Right cardiac atrium (tissue), 5 donors: Measurements from ENCODE around the gene PBX2. TPM values are rescaled to one million over a fixed set of nuclear protein-coding genes. Genes with fewer than 3 reads are reported as not detected.
A peak's percentile ranks its signal among the peaks of the same experiment; 100 is the strongest.
"Not testable (repeated sequence)": the region's sequence is repeated elsewhere in the genome, so short reads cannot be mapped to it uniquely, and the experiment has no call there.

ENCODE experiments used
- ATAC-seq, 2 donors: fragments of 200-7000 bp; cut with Tn5 transposase; one replicate each; pipeline versions ENCODE4 v1.8.0 to v1.9.1; 2020; ENCODE audit warnings: moderate library complexity in 2 of 2, mild to moderate bottlenecking in 1 of 2
- DNase-seq, 3 donors: peaks; one replicate each; pipeline ENCODE4 v3.0.0-alpha.2; 2020
- H3K27ac ChIP-seq: one replicate; pipeline ENCODE4 v1.5.1; 2013; ENCODE audit warnings: mild to moderate bottlenecking, low read length, control low read depth, moderate library complexity
- H3K27me3 ChIP-seq: one replicate; pipeline ENCODE4 v1.6.1; 2013; ENCODE audit not compliant: control insufficient read depth, insufficient read depth
- H3K4me1 ChIP-seq: one replicate; pipeline ENCODE4 v1.6.1; 2013; ENCODE audit warnings: low read length; ENCODE audit not compliant: control insufficient read depth, insufficient read depth
- H3K4me3 ChIP-seq: one replicate; pipeline ENCODE4 v1.5.1; 2013; ENCODE audit warnings: low read length, control low read depth
- H3K9me3 ChIP-seq: one replicate; pipeline ENCODE4 v1.6.1; 2013; ENCODE audit warnings: low read length; ENCODE audit not compliant: control insufficient read depth
- WGBS: extraction: QIAGEN DNeasy Blood & Tissue Kit; methylation state at CpG from one replicate; pipeline ENCODE4 v1.1.7; 2013; 5-methylcytosine and 5-hydroxymethylcytosine counted together
- intact Hi-C, 4 donors: fragments of 100-400 bp; cut with DNase I; formaldehyde crosslinking; loops; one replicate each; pipeline versions ENCODE4 v1.11.0 to v1.14.0; 2022 to 2023
- polyA plus RNA-seq: library from polyadenylated mRNA; stranded (reverse); fragments of 200-250 nt; gene quantifications from one replicate; pipeline ENCODE4 v1.2.3, GENCODE V29; 2013
- total RNA-seq, 4 donors: library from RNA; stranded (reverse); fragmentation: NEBNext Ultra II Directional; extraction: Animal tissue kit (Norgen Biotek cat#: 25700); gene quantifications; one replicate each; pipeline ENCODE4 v1.2.1, GENCODE V29; 2021
- donor health status: healthy with polysubstance abuse.
- donor health status: DM: no; HTN: yes; CAD: no.
- donor health status: DM: no; HTN: no; CAD: no.
- donor health status: DM: no; HTN: yes; CAD: no; lungs with severe emphysema.
- donor health status: DM: yes; HTN: yes; CAD: no.

Gene PBX2
- total and polyA plus RNA-seq, 5 donors = 44.1 to 61.0 (median 49.6) TPM

DNA sequence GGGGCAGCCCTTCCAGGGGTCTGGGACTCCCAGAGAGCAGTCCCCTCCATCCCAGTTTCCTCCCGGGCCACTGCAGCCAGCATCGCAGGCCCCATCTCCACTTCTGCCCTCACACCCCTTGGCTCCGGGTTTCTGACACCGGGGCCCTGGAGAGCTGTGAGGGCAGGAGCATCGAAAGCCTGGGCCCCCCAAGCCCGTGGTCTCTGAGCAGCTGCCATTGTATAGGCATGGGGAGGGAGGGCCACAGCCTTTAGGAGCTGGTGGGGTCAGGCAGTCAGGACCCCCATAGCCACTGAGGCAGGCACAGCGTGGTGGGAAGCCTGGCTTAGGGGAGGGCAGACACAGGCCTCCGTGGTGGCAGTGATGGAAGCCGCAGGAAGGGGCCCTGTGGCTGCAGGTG is 12.2 kb upstream of the PBX2 start:
- no peak for ATAC-seq
- H3K27ac ChIP-seq = no peak overlapping the region
- intact Hi-C loops = no loop called here
- 86% methylated on average over 9 of the region's 9 CpGs for WGBS
- H3K4me3 ChIP-seq = no peak overlapping the region
- peaks cover under 1% of the 10 kb centered on the region for H3K4me1 ChIP-seq
- DNase-seq = peak in 1 of 3 donors; percentile 44
- no peaks in the 10 kb centered on the region for H3K9me3 ChIP-seq
- no peaks in the 10 kb centered on the region for H3K27me3 ChIP-seq

- Histone ChIP-seq H3K4me3 (no peak overlapping the region), H3K4me1 (peaks cover 2% of the 10 kb centered on the region), H3K27ac (no peak overlapping the region), H3K27me3 (no peaks in the 10 kb centered on the region), H3K9me3 (no peaks in the 10 kb centered on the region)
- intact Hi-C loops = no loop called here
- DNase-seq = no peak
- 90% methylated on average over 13 of the region's 13 CpGs for WGBS
- no peak for ATAC-seq
These were observed 10.9 kb upstream of the PBX2 start for GRCh38 chr6:32200711-32201475.

- Histone ChIP-seq H3K27ac (no peak overlapping the region), H3K4me1 (peaks cover 2% of the 10 kb centered on the region), H3K9me3 (no peaks in the 10 kb centered on the region), H3K27me3 (no peaks in the 10 kb centered on the region), H3K4me3 (no peak overlapping the region)
- no peak for ATAC-seq
- WGBS = 84% methylated on average over 17 of the region's 17 CpGs
- DNase-seq = peak in 1 of 3 donors; percentile 51
- intact Hi-C loops = loop anchor here in 1 of 4 donors (5.0 kb wide), 1 partner anchor 72 kb away; the partner anchor contains the start of gene ATF6B
These were observed 8.9 kb upstream of the PBX2 start for GRCh38 chr6:32198866-32199265.

DNA sequence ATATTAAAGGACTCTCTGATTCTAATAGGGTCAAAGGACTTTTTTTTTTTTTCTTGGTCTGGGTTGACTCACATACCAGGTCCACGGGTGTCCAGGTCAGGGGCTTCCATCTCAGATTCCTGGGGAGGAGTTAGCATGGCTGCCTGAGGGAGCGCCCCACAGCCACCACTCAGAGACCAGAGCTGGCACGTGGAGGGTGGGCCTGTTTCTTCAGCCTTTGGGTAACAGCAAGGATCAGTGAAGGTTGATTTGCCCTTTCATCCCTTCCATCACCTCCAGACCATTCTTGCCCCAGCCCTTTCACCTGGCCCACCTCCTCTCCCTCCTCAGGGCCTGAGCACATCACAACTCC is 8.3 kb upstream of the PBX2 start:
- 79% methylated on average over 3 of the region's 3 CpGs for WGBS
- peaks cover 2% of the 10 kb centered on the region for H3K4me1 ChIP-seq
- DNase-seq = no peak
- no peaks in the 10 kb centered on the region for H3K9me3 ChIP-seq
- intact Hi-C loops = loop anchor here in 1 of 4 donors (5.0 kb wide), 1 partner anchor 71 kb away; the partner anchor contains the start of gene ATF6B
- H3K27me3 ChIP-seq = no peaks in the 10 kb centered on the region
- H3K27ac ChIP-seq = no peak overlapping the region
- ATAC-seq = no peak
- H3K4me3 ChIP-seq = no peak overlapping the region

DNA sequence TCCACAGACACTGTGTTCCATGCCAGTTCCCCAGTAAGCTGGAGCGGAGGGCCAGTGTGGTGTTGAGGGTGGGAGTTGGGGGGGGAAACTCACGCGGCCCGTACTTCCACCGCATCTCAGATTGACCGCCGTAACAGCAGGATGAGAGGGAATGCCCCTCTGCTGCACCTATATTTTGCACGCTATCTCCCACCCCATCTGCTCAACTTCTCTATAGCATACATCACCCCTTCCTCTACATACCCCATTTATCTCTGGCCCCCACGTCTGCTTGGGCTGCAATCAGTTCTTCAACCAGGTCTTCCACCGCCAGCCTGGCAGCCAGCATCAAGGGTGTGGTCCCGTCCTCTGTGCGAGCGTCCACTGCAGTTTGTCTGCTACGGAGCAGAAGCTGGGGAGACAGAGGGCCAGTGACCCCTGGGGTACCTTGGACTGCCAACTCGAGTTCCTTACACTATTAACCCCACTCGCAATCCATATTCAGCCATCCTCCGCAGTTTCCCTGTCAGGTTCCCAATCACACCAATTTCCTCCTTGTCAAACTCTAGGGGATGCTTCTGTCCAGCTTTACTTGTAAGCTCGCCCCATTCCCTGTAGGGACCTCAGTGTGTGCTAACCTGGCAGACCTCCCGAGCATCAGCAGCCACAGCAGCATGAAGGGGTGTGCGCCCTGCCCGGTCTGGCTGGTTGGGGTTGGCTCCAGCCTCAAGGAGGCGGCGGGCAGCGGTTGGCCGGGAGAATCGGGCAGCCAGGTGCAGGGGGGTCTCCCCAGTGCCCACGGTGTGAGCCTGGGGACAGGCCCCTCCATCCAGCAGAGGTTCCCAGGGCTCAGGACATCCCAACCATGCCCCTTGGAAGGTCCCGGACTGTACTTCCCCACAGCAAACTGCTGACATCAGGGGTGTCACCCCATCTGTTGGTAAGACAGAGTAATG is 6.9 kb upstream of the PBX2 start:
- H3K4me3 ChIP-seq = peak overlapping the region; percentile 66

GRCh38 chr6:32195902-32196681 is 6.1 kb upstream of the PBX2 start:
- peak; percentile 98 for DNase-seq
- WGBS = under 1% methylated on average over 58 of the region's 58 CpGs
- no peaks in the 10 kb centered on the region for H3K27me3 ChIP-seq
- peak overlapping the region; percentile 99 for H3K27ac ChIP-seq
- H3K4me3 ChIP-seq = peak overlapping the region; percentile 66
- no peaks in the 10 kb centered on the region for H3K9me3 ChIP-seq
- ATAC-seq = peak; percentile 91 to 93
- peaks cover 2% of the 10 kb centered on the region for H3K4me1 ChIP-seq
- intact Hi-C loops = loop anchor here in 1 of 4 donors (5.0 kb wide), 1 partner anchor 69 kb away; the partner anchor contains the start of gene ATF6B

More for the DNA sequence above, 6.9 kb upstream of the PBX2 start:
- peak overlapping the region; percentile 99 for H3K27ac ChIP-seq
- intact Hi-C loops = loop anchor here in 1 of 4 donors (5.0 kb wide), 1 partner anchor 70 kb away; the partner anchor contains the start of gene ATF6B
- H3K27me3 ChIP-seq = no peaks in the 10 kb centered on the region
- DNase-seq (peak; percentile 68 to 87 (median 83)), ATAC-seq (peak in 1 of 2 donors; percentile 0)
- H3K4me1 ChIP-seq = peaks cover 2% of the 10 kb centered on the region
- no peaks in the 10 kb centered on the region for H3K9me3 ChIP-seq
- WGBS = 23% methylated on average over 28 of the region's 28 CpGs

- WGBS = under 1% methylated on average over 25 of the region's 25 CpGs
- peak; percentile 88 to 92 for ATAC-seq
- intact Hi-C loops = loop anchor here in 1 of 4 donors (5.0 kb wide), 1 partner anchor 68 kb away; the partner anchor contains the start of gene ATF6B
- DNase-seq = peak; percentile 100
- peaks cover 5% of the 10 kb centered on the region for H3K4me1 ChIP-seq
- H3K4me3 ChIP-seq = no peak overlapping the region
- H3K27ac ChIP-seq = no peak overlapping the region
- no peaks in the 10 kb centered on the region for H3K9me3 ChIP-seq
- H3K27me3 ChIP-seq = no peaks in the 10 kb centered on the region
These were observed 5.6 kb upstream of the PBX2 start for GRCh38 chr6:32195652-32195901.

GRCh38 chr6:32194825-32195651 is 5.0 kb upstream of the PBX2 start:
- no peak for ATAC-seq
- intact Hi-C loops = loop anchor here in 1 of 4 donors (5.0 kb wide), 1 partner anchor 68 kb away; the partner anchor contains the start of gene ATF6B
- WGBS = 17% methylated on average over 15 of the region's 15 CpGs
- peak in 1 of 3 donors; percentile 58 for DNase-seq
- no peaks in the 10 kb centered on the region for H3K27me3 ChIP-seq
- H3K4me1 ChIP-seq = peaks cover 5% of the 10 kb centered on the region
- peak overlapping the region; percentile 91 for H3K27ac ChIP-seq
- H3K9me3 ChIP-seq = no peaks in the 10 kb centered on the region
- H3K4me3 ChIP-seq = peak overlapping the region; percentile 29

- H3K4me1 ChIP-seq = peaks cover 5% of the 10 kb centered on the region
- no peak overlapping the region for H3K4me3 ChIP-seq
- 90% methylated on average over 4 of the region's 4 CpGs for WGBS
- H3K27me3 ChIP-seq = no peaks in the 10 kb centered on the region
- H3K27ac ChIP-seq = no peak overlapping the region
- intact Hi-C loops = no loop called here
- DNase-seq = no peak
- H3K9me3 ChIP-seq = no peaks in the 10 kb centered on the region
- no peak for ATAC-seq
These were observed 4.4 kb upstream of the PBX2 start for GRCh38 chr6:32194388-32194787.

DNA sequence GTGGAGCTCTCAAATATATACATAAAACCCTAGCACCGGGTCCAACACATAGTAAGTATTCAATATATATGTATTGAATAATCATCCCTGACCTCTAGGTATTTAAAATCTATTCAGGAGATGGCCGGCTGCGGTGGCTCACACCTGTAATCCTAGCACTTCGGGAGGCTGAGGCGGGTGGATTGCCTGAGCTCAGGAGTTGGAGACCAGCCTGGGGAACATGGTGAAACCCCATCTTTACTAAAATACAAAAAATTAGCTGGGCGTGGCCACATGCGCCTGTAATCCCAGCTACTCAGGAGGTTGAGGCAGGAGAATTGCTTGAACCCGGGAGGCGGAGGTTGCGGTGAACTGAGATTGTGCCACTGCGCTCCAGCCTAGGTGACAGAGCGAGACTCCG is 3.1 kb upstream of the PBX2 start:
- H3K9me3 ChIP-seq, DNase-seq, ATAC-seq, H3K4me1 ChIP-seq, H3K4me3 ChIP-seq, H3K27me3 ChIP-seq, intact Hi-C loops: not testable (repeated sequence)
- WGBS = 81% methylated on average over 13 of the region's 13 CpGs
- H3K27ac ChIP-seq = peak overlapping the region; percentile 70
